Measurements from ENCODE around the gene PACSIN2. TPM values are rescaled to one million over a fixed set of nuclear protein-coding genes. Genes with fewer than 3 reads are reported as not detected.

PACSIN2 gene
- total and polyA plus RNA-seq, 2 experiments from 2014 or later, result 23.5 to 57.3 TPM

DNA sequence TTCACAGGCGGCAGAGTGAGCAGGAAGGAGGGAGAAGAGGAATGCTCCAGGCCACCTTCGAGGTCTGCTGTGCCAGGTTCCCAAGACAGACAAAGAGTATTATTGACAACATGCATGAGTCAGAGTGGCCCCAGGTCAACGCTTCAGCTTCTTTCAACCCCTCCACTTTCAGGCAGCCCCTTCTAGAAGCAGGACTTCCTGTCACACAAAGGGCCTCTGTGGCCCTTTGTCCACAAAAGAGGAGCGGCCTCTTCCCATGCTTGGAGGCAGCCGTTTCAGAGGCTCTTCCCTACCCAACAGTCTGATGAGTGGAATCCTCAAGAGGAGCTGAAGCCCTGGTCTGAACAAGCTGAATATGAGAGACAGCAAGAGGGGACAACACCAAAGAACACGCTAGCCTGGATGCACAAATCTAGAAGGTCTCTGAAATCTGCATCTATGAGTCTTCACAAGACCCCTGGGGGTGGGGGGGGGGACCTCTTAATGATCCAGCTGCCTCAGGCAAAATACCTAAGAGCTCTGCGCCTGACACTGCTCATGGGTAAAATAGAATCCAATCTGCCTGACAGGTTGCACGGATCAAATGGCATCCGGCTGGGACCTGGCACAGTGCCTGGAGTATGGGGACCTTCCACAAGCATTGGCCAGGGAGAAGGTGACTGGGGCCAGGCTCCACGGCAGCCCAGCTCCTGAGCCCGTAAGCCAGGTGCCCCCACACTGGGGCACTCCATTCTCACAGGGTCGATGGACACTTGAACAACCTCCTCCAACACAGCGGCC is 67.5 kb downstream of the PACSIN2 start:
- Mint-ChIP-seq H3K4me1 (peaks cover 49% of the 10 kb centered on the region), H3K36me3 (ENCODE audit: low read depth) (no peaks in the 10 kb centered on the region; the same call in 2 of the 3 replicates), H3K27me3 (ENCODE audit: insufficient read depth, low read depth, poor library complexity) (peaks cover 7% of the 10 kb centered on the region), H3K4me3 (no peak overlapping the region), H3K27ac (peak overlapping the region; percentile 18; the same call in 1 of the 2 replicates), H3K9me3 (no peaks in the 10 kb centered on the region)
- no peaks in the 10 kb centered on the region for H3K27me3 ChIP-seq (ENCODE audit: insufficient read depth)
- peaks cover 16% of the 10 kb centered on the region for H3K4me1 ChIP-seq (ENCODE audit: insufficient read depth)
- H4K20me1 ChIP-seq (replicated peaks; ENCODE audit: insufficient read depth), result peaks cover 66% of the 10 kb centered on the region
- no peak overlapping the region for H3K4me2 ChIP-seq
- no peaks in the 10 kb centered on the region for H3F3A ChIP-seq (replicated peaks; ENCODE audit: low read depth)
- no peak overlapping the region for H2AFZ ChIP-seq
- H3K4me3 ChIP-seq, result no peak overlapping the region
- no peaks in the 10 kb centered on the region for H3K36me3 ChIP-seq (ENCODE audit: insufficient read depth)
- TF ChIP-seq, protein P1, sequence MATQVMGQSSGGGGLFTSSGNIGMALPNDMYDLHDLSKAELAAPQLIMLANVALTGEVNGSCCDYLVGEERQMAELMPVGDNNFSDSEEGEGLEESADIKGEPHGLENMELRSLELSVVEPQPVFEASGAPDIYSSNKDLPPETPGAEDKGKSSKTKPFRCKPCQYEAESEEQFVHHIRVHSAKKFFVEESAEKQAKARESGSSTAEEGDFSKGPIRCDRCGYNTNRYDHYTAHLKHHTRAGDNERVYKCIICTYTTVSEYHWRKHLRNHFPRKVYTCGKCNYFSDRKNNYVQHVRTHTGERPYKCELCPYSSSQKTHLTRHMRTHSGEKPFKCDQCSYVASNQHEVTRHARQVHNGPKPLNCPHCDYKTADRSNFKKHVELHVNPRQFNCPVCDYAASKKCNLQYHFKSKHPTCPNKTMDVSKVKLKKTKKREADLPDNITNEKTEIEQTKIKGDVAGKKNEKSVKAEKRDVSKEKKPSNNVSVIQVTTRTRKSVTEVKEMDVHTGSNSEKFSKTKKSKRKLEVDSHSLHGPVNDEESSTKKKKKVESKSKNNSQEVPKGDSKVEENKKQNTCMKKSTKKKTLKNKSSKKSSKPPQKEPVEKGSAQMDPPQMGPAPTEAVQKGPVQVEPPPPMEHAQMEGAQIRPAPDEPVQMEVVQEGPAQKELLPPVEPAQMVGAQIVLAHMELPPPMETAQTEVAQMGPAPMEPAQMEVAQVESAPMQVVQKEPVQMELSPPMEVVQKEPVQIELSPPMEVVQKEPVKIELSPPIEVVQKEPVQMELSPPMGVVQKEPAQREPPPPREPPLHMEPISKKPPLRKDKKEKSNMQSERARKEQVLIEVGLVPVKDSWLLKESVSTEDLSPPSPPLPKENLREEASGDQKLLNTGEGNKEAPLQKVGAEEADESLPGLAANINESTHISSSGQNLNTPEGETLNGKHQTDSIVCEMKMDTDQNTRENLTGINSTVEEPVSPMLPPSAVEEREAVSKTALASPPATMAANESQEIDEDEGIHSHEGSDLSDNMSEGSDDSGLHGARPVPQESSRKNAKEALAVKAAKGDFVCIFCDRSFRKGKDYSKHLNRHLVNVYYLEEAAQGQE (IDR thresholded peaks at IDR 0.05; ENCODE audit: unreplicated experiment), result no peak
- TF ChIP-seq CREB1 (CRISPR knock-in tag; IDR thresholded peaks at IDR 0.05; ENCODE audit: low read depth) (no peak), ZNF114 (CRISPR knock-in tag; IDR thresholded peaks at IDR 0.05) (no peak), EZH2 (IDR thresholded peaks at IDR 0.05; ENCODE audit: low read depth, unreplicated experiment) (no peak), STAT1 (IDR thresholded peaks at IDR 0.05; ENCODE audit: unreplicated experiment) (no peak), NANOG (IDR thresholded peaks at IDR 0.05; ENCODE audit: borderline replicate concordance) (no peak), EZH2phosphoT487 (IDR thresholded peaks at IDR 0.05; ENCODE audit: unreplicated experiment) (no peak), ZNF331 (CRISPR knock-in tag; IDR thresholded peaks at IDR 0.05; ENCODE audit: low read depth) (no peak), POLR2AphosphoS5 (IDR thresholded peaks at IDR 0.05; ENCODE audit: low read depth) (no peak), JUNB (IDR thresholded peaks at IDR 0.05; ENCODE audit: unreplicated experiment) (no peak)
- TF ChIP-seq, protein P2, sequence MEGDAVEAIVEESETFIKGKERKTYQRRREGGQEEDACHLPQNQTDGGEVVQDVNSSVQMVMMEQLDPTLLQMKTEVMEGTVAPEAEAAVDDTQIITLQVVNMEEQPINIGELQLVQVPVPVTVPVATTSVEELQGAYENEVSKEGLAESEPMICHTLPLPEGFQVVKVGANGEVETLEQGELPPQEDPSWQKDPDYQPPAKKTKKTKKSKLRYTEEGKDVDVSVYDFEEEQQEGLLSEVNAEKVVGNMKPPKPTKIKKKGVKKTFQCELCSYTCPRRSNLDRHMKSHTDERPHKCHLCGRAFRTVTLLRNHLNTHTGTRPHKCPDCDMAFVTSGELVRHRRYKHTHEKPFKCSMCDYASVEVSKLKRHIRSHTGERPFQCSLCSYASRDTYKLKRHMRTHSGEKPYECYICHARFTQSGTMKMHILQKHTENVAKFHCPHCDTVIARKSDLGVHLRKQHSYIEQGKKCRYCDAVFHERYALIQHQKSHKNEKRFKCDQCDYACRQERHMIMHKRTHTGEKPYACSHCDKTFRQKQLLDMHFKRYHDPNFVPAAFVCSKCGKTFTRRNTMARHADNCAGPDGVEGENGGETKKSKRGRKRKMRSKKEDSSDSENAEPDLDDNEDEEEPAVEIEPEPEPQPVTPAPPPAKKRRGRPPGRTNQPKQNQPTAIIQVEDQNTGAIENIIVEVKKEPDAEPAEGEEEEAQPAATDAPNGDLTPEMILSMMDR (conservative IDR thresholded peaks at IDR 0.05; ENCODE audit: low read depth in 2 of 2), result no peak
- TF ChIP-seq, protein P3, sequence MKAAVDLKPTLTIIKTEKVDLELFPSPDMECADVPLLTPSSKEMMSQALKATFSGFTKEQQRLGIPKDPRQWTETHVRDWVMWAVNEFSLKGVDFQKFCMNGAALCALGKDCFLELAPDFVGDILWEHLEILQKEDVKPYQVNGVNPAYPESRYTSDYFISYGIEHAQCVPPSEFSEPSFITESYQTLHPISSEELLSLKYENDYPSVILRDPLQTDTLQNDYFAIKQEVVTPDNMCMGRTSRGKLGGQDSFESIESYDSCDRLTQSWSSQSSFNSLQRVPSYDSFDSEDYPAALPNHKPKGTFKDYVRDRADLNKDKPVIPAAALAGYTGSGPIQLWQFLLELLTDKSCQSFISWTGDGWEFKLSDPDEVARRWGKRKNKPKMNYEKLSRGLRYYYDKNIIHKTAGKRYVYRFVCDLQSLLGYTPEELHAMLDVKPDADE (IDR thresholded peaks at IDR 0.05), result no peak
- TF ChIP-seq, protein P4, sequence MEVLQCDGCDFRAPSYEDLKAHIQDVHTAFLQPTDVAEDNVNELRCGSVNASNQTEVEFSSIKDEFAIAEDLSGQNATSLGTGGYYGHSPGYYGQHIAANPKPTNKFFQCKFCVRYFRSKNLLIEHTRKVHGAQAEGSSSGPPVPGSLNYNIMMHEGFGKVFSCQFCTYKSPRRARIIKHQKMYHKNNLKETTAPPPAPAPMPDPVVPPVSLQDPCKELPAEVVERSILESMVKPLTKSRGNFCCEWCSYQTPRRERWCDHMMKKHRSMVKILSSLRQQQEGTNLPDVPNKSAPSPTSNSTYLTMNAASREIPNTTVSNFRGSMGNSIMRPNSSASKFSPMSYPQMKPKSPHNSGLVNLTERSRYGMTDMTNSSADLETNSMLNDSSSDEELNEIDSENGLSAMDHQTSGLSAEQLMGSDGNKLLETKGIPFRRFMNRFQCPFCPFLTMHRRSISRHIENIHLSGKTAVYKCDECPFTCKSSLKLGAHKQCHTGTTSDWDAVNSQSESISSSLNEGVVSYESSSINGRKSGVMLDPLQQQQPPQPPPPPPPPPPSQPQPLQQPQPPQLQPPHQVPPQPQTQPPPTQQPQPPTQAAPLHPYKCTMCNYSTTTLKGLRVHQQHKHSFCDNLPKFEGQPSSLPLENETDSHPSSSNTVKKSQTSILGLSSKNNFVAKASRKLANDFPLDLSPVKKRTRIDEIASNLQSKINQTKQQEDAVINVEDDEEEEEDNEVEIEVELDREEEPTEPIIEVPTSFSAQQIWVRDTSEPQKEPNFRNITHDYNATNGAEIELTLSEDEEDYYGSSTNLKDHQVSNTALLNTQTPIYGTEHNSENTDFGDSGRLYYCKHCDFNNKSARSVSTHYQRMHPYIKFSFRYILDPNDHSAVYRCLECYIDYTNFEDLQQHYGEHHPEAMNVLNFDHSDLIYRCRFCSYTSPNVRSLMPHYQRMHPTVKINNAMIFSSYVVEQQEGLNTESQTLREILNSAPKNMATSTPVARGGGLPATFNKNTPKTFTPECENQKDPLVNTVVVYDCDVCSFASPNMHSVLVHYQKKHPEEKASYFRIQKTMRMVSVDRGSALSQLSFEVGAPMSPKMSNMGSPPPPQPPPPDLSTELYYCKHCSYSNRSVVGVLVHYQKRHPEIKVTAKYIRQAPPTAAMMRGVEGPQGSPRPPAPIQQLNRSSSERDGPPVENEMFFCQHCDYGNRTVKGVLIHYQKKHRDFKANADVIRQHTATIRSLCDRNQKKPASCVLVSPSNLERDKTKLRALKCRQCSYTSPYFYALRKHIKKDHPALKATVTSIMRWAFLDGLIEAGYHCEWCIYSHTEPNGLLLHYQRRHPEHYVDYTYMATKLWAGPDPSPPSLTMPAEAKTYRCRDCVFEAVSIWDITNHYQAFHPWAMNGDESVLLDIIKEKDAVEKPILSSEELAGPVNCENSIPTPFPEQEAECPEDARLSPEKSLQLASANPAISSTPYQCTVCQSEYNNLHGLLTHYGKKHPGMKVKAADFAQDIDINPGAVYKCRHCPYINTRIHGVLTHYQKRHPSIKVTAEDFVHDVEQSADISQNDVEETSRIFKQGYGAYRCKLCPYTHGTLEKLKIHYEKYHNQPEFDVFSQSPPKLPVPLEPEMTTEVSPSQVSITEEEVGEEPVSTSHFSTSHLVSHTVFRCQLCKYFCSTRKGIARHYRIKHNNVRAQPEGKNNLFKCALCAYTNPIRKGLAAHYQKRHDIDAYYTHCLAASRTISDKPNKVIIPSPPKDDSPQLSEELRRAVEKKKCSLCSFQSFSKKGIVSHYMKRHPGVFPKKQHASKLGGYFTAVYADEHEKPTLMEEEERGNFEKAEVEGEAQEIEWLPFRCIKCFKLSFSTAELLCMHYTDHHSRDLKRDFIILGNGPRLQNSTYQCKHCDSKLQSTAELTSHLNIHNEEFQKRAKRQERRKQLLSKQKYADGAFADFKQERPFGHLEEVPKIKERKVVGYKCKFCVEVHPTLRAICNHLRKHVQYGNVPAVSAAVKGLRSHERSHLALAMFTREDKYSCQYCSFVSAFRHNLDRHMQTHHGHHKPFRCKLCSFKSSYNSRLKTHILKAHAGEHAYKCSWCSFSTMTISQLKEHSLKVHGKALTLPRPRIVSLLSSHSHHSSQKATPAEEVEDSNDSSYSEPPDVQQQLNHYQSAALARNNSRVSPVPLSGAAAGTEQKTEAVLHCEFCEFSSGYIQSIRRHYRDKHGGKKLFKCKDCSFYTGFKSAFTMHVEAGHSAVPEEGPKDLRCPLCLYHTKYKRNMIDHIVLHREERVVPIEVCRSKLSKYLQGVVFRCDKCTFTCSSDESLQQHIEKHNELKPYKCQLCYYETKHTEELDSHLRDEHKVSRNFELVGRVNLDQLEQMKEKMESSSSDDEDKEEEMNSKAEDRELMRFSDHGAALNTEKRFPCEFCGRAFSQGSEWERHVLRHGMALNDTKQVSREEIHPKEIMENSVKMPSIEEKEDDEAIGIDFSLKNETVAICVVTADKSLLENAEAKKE (CRISPR knock-in tag; IDR thresholded peaks at IDR 0.05), result no peak
- H3K27ac ChIP-seq (ENCODE audit: low read depth), result no peak overlapping the region
- DNase-seq (ENCODE audit: low spot score), result no peak
- H3K9me2 ChIP-seq (ENCODE audit: insufficient read depth), result 0 out of 2 replicates have a peak, but pooled peaks cover 4% of the 10 kb centered on the region
- ATAC-seq, result no peak; the same call in 2 of the 3 replicates
- peaks cover 93% of the 10 kb centered on the region for H3K79me2 ChIP-seq (replicated peaks; ENCODE audit: insufficient read depth)

All from GM23338 (cell line).